ENCODE data around the gene HDGFL2. TPM values are rescaled to one million over a fixed set of nuclear protein-coding genes. Genes with fewer than 3 reads are reported as not detected.

Gene HDGFL2
- total RNA-seq, 1 donor from 2014 or later: 92.6 TPM

GRCh38 chr19:4550018-4550417 lies 77.9 kb downstream of the HDGFL2 start:
- DNase-seq (ENCODE audit: low spot score, unreplicated experiment): no peak
- Mint-ChIP-seq H3K27ac (no peak overlapping the region), H3K27me3 (no peaks in the 10 kb centered on the region), H3K36me3 (ENCODE audit: insufficient read depth) (peaks cover 21% of the 10 kb centered on the region), H3K4me1 (ENCODE audit: low read depth) (no peaks in the 10 kb centered on the region), H3K4me3 (ENCODE audit: low read depth) (no peak overlapping the region), H3K9me3 (ENCODE audit: low read depth) (no peaks in the 10 kb centered on the region)
- no peak for TF ChIP-seq CTCF (IDR thresholded peaks at IDR 0.05; ENCODE audit: unreplicated experiment)

- Mint-ChIP-seq H3K36me3 (ENCODE audit: insufficient read depth) (peaks cover 20% of the 10 kb centered on the region), H3K27me3 (no peaks in the 10 kb centered on the region), H3K27ac (no peak overlapping the region), H3K9me3 (ENCODE audit: low read depth) (no peaks in the 10 kb centered on the region), H3K4me1 (ENCODE audit: low read depth) (no peaks in the 10 kb centered on the region), H3K4me3 (ENCODE audit: low read depth) (no peak overlapping the region)
- TF ChIP-seq CTCF (IDR thresholded peaks at IDR 0.05; ENCODE audit: unreplicated experiment): no peak
- no peak for DNase-seq (ENCODE audit: low spot score, unreplicated experiment)
Measured at GRCh38 chr19:4550479-4551050, 78.5 kb downstream of the HDGFL2 start.

Small RNA genes within 50 kb of the gene (microRNA-seq; reads per million reads assigned to microRNA genes)
- gene MIR4746 (ENCODE audit: borderline number of aligned reads, unreplicated experiment): 16.7 reads per million, percentile 27 among the genes with 10 or more reads in this experiment

Other genes starting within 250 kb of the HDGFL2 start
- gene EBI3, start 242.8 kb upstream of the HDGFL2 start, total RNA-seq: not detected in 2 replicates
- 22.4 and 23.9 TPM in 2 replicates for gene YJU2, start 225.2 kb upstream of the HDGFL2 start, total RNA-seq
- gene SHD, start 193.0 kb upstream of the HDGFL2 start, total RNA-seq: 0.74 and 0.82 TPM in 2 replicates
- gene TMIGD2, start 169.9 kb upstream of the HDGFL2 start, total RNA-seq: not detected in 2 replicates
- gene FSD1, start 167.7 kb upstream of the HDGFL2 start, total RNA-seq: 22.2 and 25.1 TPM in 2 replicates
- 35.6 and 41.0 TPM in 2 replicates for gene STAP2, start 133.5 kb upstream of the HDGFL2 start, total RNA-seq
- 62.2 and 64.2 TPM in 2 replicates for gene MPND, start 128.7 kb upstream of the HDGFL2 start, total RNA-seq
- gene SH3GL1, start 71.8 kb upstream of the HDGFL2 start, total RNA-seq: 55.6 and 61.6 TPM in 2 replicates
- gene CHAF1A, start 69.7 kb upstream of the HDGFL2 start, total RNA-seq: 41.8 and 48.2 TPM in 2 replicates
- gene UBXN6, start 14.5 kb upstream of the HDGFL2 start, total RNA-seq: 57.2 and 61.8 TPM in 2 replicates
- 0.93 and 1.3 TPM in 2 replicates for gene PLIN4, start 46.2 kb downstream of the HDGFL2 start, total RNA-seq
- 5.7 and 8.1 TPM in 2 replicates for gene PLIN5, start 62.9 kb downstream of the HDGFL2 start, total RNA-seq
- 0.34 and 0.51 TPM in 2 replicates for gene LRG1, start 67.7 kb downstream of the HDGFL2 start, total RNA-seq
- 26.6 and 28.3 TPM in 2 replicates for gene SEMA6B, start 87.4 kb downstream of the HDGFL2 start, total RNA-seq
- gene TNFAIP8L1, start 167.2 kb downstream of the HDGFL2 start, total RNA-seq: 7.3 and 8.5 TPM in 2 replicates
- gene MYDGF, start 198.0 kb downstream of the HDGFL2 start, total RNA-seq: 42.5 and 45.9 TPM in 2 replicates